ENCODE measurements around the gene ADAMTS19.

The ADAMTS19 gene

DNA sequence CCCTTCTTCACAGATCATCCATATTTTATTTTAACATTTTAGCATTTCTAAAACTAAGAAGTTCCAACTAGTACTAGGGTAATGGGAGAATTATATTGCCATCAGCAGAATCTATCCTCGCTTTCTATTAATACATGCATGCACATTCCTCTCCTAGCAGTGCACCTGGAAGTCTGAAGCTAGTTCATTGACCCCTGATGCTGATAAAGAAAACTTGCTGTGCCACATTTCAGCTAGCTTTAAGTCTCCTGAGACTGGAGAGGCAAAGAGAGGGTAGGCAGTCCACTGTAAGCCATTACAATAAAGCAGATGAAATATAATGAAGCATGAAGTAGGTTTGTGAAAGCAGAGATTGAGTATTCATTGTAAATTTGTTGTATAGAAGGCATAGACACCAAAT, 303.6 kb downstream of the ADAMTS19 start:
- TF ChIP-seq, protein P1, sequence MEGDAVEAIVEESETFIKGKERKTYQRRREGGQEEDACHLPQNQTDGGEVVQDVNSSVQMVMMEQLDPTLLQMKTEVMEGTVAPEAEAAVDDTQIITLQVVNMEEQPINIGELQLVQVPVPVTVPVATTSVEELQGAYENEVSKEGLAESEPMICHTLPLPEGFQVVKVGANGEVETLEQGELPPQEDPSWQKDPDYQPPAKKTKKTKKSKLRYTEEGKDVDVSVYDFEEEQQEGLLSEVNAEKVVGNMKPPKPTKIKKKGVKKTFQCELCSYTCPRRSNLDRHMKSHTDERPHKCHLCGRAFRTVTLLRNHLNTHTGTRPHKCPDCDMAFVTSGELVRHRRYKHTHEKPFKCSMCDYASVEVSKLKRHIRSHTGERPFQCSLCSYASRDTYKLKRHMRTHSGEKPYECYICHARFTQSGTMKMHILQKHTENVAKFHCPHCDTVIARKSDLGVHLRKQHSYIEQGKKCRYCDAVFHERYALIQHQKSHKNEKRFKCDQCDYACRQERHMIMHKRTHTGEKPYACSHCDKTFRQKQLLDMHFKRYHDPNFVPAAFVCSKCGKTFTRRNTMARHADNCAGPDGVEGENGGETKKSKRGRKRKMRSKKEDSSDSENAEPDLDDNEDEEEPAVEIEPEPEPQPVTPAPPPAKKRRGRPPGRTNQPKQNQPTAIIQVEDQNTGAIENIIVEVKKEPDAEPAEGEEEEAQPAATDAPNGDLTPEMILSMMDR (IDR thresholded peaks at IDR 0.05; ENCODE audit: low read depth, low read length): no peak
- Histone ChIP-seq H3K36me3 (no peaks in the 10 kb centered on the region), H3K27me3 (no peaks in the 10 kb centered on the region), H3K9me3 (no peaks in the 10 kb centered on the region), H3K4me1 (peaks cover 4% of the 10 kb centered on the region; the same call in 1 of the 2 replicates), H3K4me3 (ENCODE audit: low read depth, low read length) (no peak overlapping the region)
- DNase-seq: no peak

DNA sequence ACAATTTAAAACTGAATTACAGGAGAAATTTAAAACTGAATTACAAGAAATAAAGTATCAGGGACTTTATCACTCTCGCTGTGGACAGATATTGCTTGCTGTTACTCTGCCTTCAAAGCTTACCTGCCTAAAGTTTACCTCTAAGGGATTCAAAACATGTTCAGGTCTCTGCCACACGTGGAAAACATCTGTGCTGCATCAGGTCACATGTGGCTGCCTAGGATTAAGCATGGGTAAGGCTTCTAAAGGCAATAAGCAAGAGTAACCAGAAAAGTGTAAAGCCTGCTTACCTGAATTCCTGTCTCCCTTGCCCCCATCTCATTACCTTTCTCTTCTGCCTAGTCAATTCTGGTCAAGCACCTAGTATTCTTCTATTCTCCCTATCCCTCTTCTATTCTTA, 306.7 kb downstream of the ADAMTS19 start:
- DNase-seq: no peak
- Histone ChIP-seq H3K4me1 (peaks cover 4% of the 10 kb centered on the region; the same call in 1 of the 2 replicates), H3K9me3 (no peaks in the 10 kb centered on the region), H3K27me3 (no peaks in the 10 kb centered on the region), H3K4me3 (ENCODE audit: low read depth, low read length) (no peak overlapping the region), H3K36me3 (no peaks in the 10 kb centered on the region)
- TF ChIP-seq, protein P1 (IDR thresholded peaks at IDR 0.05; ENCODE audit: low read depth, low read length): no peak

DNA sequence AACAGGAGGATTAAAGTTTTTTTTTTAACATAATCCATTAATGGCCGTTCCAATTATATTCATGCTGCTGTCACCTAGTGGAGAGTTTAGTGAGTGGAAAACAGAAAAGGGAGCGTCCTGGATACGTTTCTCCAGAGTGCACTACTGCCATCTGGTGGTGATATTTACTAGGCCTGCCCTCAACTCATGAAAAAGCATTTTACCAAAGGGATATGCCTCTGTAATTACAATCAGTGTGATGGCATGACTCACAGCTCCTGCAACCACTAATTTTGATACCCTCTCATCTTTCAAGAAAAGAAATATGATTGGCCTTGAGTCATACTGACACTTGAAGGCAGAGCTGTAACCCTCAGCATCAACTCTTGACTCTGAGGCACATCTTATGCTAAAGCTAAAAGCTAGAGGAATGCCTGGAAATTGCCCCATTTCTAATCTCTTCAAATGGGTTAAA, 307.9 kb downstream of the ADAMTS19 start:
- TF ChIP-seq, protein P1 (IDR thresholded peaks at IDR 0.05; ENCODE audit: low read depth, low read length): peak; percentile 99
- DNase-seq: peak; percentile 79
- Histone ChIP-seq H3K36me3 (no peaks in the 10 kb centered on the region), H3K4me1 (peaks cover 4% of the 10 kb centered on the region; the same call in 1 of the 2 replicates), H3K4me3 (ENCODE audit: low read depth, low read length) (no peak overlapping the region), H3K9me3 (no peaks in the 10 kb centered on the region), H3K27me3 (no peaks in the 10 kb centered on the region)

DNA sequence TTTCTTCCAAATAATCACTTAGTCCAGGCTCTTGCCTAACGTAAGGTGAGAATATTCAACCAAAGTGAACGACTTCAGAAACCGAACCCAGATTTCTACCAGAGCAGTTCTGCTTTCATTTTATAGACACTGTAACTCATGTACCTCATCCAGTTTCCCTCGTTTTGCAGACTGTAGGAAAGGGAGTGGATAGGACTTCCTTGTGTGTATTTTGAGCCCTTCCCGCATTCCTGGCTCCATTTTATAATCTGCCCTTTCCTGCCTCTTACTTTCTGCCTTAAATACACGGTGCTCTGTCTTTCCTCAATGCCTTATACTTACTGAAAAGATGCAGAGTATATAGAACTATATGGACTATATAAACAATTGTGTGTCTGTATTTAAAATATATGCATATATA, 308.6 kb downstream of the ADAMTS19 start:
- DNase-seq: no peak
- no peak overlapping the region for H3K4me3 ChIP-seq (ENCODE audit: low read depth, low read length)
- H3K36me3 ChIP-seq: no peaks in the 10 kb centered on the region
- H3K27me3 ChIP-seq: no peaks in the 10 kb centered on the region
- TF ChIP-seq, protein P1 (IDR thresholded peaks at IDR 0.05; ENCODE audit: low read depth, low read length): no peak
- H3K9me3 ChIP-seq: no peaks in the 10 kb centered on the region
- peaks cover 4% of the 10 kb centered on the region; the same call in 1 of the 2 replicates for H3K4me1 ChIP-seq

DNA sequence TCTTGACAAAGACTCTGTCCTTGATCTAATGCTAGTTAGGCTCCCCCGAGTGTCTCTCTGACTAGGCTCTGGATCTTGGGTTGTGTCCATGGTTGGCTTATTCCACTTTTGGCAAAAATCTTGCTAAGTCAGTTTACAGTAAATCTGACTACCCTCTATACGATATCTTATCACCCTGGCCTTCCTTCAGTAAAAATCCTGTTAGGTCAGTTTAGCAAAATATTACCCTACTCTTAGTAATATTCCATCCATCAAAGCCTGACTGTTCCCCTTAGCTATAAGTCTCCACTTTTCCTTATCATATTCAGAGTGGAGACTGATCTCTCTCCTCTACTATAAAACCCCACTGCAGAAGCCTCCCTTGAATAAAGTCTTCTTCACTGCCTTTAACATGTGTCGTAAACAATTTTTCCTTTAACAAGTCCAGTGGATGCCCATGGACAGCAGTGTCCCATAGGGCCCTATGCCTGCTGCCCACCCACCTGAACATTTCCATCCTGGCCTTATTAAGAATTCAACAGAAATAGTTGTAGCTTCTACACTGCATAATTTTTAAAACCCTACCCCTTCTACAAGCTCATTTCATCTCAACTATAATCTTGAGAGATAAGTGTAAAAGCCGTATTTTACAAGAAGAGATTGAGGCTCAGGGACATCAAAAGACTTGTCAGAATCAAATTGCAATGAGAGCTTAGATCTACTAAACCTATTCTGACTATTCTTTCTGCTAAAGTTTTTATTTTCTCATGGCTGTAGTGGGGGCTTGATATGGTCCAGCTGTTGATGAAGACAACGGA, 310.1 kb downstream of the ADAMTS19 start:
- Histone ChIP-seq H3K27me3 (no peaks in the 10 kb centered on the region), H3K4me3 (ENCODE audit: low read depth, low read length) (no peak overlapping the region), H3K4me1 (no peaks in the 10 kb centered on the region; the same call in 1 of the 2 replicates), H3K9me3 (no peaks in the 10 kb centered on the region), H3K36me3 (no peaks in the 10 kb centered on the region)
- no peak for DNase-seq
- TF ChIP-seq, protein P1 (IDR thresholded peaks at IDR 0.05; ENCODE audit: low read depth, low read length): no peak

All from BE2C (cell line).